T follicular helper cell (primary cell): ENCODE results near the gene KY.

Experiments
- DNase-seq: peaks from one replicate; pipeline ENCODE4 v3.0.0-alpha.2; 2020; ENCODE audit warnings: low read depth
- total RNA-seq, 2 experiments: gene quantifications; one replicate each; lab custom pipeline; 2026; lab: John Stamatoyannopoulos, UW

The KY gene, protein sequence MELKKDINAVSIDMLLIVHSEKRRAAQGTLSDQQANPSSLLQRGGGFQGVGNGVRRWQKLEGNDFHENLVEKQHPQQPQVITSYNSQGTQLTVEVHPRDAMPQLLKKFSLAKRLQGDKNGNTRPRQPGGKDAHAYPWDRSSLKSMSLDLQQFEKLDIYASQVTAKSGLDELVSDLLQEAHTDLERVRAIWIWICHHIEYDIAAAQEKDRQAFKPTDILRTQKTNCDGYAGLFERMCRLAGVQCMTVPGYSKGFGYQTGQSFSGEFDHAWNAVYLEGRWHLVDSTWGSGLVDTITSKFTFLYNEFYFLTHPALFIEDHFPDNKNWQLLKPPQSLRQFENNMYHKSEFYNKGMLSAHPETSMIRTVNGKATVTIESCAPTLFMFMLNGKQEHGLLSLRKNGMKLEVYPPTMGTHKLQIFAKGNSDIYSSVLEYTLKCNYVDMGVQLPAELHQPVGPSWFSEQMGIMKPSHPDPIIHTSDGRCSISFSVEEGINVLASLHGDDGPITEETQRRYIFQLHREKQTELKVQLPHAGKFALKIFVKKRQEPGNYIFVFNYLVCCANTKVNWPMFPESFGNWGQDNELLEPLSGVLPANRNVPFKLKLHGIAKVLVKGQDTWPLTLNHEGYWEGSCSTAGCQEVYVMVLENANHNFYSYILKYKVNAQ
- 0 to 0.04 reads per million in 2 experiments for total RNA-seq

DNA sequence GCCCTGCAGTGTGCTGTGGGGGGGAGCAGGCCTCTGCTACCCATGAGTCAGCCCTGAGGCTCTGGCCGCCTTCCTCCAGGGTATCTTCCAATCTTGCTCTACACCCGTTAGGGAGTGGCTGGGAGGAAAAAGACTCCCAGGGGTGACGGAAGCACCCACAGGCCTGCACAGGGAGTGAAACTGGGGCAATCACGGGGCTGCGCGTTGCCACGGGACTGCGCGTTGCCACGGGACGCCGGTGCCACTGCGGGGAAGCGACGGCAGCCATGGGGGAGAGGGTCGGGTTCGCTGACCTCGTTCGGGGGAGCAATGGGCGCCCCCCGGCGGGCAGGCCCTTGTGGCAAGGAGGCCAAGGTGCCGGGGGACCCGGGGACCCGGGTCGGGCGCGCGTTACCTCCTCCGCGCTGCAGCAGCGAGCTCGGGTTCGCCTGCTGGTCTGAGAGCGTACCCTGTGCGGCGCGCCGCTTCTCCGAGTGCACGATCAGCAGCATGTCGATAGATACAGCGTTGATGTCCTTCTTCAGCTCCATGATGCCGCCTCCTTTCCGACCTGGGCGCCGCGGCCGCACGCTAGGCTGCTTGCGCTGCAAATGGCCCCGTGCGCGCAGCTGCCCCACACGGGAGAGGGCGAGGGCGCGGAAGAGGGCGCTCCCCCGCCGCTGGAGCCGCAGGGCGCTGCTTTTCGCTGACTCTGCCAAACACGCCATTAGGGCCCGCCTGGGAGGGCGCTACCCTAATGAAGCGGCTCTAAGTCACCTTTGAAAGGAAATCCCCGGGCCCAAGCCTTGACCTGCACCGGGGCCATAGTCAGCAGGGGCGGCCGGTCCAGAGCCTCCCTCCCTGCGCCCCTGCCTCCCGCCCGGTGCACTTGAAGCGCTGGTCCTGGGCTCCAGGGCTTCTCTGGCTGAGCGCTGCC, at the start of gene KY:
Gene KY, minus strand, starts transcription at position 592 of the 916 bp plus-strand sequence. Its CDS starts 62 bp downstream, at position 530.
- no peak for DNase-seq

DNA sequence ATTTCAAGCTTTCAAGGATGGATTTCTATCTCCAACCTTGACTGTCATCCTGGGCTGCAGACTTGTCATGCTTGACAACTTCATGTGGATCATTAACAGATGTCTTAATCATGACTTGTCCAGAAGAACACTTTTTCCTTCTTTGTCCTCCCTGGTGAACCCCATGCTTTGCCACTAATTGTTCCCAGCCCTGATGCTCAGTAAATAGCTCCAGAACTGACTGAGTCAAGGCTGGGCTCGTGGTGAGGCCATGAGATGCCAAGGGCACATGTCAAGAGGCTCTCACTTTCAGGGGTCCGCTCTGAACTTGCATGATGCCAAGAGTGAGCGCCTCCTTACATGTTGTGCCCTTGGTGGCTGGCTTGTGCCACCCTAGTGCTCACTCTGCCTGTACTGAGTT, 48.9 kb upstream of the KY start:
- DNase-seq = no peak

DNA sequence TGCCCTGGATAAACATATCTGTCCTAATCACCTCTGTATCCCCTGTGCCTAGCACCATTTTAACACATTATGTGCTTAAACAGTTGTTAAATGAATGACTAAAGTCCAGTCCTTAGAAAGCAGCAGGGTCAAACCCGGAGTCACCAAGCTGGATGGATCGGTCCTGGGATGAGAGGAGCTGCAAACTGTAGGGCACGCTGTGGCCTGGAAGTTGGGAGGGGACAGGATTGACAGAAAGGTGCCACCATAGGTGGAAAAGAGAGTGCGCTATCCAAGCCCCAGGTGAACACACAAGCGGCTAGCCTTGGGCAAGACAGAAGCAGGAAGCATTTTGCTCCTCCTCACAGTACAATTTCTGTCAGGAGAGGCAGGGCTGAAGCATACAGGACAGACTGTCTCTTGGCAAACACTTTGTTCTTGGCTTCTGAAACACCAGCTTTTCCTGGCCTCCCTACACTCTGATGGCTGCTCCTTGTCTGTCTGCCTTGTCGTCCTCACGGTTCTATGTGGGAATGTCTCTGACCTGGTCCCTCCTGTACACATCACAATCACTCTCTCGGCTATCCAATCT, 48.4 kb upstream of the KY start:
- DNase-seq = no peak

DNA sequence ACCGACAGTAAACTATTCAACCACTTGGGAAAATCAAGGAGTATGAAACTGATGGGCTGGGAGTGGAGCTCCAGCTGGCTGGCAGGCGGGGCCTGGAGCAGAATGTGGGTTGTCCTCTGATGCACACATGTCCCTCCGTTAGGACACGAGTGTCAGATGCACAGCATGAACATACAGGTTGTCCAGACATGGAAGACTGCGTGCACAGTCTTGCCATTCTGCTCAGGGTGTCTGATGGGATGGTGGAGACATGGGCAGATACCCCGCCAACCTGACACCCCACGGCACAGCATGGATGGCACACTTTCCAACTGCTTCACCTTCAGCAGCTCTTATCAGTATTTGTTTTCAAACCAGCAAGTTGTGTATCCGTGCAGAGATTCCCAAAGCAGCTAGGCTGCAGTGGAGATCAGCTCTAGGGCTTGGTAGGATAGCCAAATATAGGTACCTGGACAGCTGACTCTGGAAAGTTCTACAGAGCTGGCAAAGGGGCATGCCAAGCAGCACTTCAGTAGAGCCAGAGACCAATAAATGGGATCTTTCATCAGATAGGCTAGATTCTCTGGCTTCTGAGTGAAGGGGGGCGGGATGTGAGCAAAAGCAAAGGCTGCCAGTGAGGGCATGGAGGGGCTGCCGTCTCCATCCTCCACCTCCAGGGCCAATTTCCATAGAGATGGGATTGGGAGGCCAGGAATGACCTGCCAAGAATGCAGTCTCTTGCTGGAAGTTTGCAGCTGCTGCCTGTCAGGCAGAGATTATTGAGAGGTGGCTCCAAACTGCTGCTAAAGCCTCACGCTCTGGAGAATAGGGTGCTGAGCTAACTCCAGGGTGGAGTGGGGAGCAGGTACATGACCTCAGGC, 47.2 kb upstream of the KY start:
- no peak for DNase-seq

DNA sequence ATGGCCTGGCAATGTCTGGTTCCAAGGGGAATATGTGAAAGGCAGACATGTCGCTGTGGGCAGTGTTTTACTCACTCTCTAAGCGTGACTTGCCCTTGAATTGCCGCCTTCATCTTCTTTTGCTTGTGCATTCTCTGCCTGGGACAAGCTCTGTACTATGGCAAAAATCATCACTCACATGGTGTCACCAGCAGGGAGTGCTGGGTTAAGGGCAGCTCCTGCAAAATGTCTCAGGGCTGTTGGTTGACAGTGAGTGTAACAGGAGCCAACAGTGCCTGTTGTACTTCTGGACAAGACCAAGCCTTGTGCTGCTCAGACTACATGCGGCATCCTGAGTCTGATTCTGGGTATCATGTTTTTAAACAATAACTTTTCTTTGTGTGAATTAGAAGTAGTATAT, 45.3 kb upstream of the KY start:
- DNase-seq = no peak

DNA sequence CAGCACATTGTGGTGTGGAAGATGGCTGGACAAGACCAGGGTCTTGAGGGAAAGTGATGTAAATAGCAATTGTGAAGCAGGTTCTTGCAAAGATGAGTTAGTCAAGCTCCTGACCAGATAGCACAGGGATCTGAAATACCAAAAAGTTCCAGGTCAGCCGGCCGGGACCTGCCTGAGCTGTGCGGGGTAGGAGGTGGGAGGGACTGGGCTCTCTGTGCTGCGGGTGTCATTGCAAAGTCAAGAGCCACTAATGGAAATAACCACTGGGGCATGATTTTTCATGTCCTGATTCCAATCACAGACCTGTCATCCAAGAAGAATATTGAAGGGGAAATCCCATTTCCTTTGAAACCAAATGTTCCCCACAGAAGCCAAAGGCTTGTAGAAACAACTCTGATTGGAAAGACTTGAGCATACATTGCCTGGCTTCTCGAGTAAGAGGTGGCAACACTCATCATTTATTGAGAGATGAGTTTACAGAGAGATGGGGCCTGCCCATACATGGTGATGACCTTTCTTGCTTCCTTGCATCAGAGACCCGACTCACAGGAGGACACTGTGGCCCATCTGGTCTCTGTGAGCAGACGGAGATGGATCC, 44.2 kb upstream of the KY start:
- no peak for DNase-seq

DNA sequence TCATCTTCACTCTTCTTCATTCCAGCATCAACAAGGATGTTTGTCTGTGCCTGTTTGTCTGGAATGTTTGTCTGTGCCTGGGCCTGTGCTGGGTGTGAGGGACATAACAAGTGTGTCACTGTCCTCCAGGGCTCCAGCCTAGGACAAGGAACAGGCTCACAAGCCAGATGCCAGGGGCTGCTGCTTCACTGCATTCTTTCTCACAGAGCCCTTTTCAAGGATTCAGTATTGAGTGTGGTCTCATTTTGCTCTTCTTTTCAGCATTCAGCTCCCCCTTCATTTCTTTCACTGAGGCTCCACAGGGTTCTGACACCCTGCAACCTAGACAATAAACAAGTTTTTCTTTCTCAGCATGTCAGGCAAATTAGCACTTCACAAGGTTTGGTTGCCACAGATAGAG, 43.6 kb upstream of the KY start:
- DNase-seq = no peak

DNA sequence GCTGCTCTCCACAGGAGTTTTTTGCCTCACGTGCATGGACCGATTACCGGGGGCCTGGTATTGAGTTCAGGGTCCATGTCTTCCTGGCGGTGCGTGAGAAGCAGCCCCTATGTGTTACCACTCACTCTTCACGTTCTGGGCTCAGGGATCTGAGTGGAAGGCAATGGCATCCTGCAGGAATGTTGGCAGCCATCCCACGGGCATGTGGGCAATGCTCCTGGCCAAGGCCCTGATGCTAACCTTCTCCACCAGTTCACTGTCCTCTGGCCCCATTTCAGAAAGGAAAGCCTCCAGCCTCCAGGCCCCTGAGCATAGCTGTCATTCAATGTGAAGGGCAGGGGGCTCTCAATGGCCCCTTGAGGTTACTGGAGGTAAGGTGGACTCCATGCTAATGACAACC, 43.0 kb upstream of the KY start:
- DNase-seq = no peak

DNA sequence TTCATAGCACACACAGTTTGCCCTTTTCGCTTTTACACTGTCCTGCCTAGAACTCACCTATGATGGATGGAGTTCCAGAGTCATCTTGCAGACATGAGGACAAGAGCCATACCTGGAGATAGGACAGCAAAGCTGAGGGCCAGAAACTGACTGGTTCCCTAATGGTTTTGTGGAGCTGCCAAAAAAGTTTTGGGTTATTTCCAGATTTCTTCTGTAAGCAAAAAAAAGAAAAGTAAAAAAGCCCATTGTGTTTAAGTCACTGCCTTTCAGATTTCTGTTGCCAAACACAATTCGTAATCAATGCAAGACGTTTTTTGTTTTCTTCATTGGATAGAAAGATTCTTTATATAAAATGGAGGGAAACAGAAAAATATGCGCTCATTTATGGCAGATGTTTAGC, 42.4 kb upstream of the KY start:
- no peak for DNase-seq

DNA sequence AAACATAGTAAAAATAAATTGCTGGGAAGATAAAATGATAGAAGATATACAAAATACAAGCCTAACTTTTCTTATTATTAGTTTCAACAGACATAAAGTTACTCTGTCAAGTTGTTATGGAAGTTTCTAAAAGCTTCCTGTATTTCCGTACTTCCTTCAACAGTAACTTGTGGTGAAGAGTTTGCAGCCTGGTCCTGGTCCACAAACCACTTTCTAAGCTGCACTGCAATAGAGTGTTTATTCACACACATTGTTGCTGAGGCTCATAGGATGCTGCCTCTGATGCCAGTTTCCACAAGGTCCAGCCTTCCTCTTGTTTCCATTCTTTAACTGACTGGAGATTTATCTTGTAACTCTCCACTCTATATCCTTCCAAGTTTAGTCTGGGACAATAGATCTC, 39.4 kb upstream of the KY start:
- DNase-seq = no peak

DNA sequence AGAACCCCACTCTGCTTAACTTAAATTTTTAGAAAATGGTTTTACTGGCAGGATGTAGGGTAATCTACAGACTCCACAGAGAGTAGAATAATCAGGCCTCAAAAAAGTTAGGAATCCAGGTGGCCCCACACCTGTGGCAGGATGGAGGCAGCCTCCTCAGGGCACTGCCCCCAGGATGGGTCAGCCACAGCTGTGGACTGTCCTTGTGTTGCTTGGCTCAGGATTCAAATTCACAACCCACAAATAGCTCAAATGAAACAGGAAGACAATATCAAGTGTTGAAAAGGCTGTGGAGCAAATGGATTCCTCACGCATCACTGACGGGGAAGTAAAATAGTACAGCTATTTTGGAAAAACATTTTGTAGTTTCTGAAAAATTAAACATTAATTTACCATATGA, 36.8 kb upstream of the KY start:
- no peak for DNase-seq

DNA sequence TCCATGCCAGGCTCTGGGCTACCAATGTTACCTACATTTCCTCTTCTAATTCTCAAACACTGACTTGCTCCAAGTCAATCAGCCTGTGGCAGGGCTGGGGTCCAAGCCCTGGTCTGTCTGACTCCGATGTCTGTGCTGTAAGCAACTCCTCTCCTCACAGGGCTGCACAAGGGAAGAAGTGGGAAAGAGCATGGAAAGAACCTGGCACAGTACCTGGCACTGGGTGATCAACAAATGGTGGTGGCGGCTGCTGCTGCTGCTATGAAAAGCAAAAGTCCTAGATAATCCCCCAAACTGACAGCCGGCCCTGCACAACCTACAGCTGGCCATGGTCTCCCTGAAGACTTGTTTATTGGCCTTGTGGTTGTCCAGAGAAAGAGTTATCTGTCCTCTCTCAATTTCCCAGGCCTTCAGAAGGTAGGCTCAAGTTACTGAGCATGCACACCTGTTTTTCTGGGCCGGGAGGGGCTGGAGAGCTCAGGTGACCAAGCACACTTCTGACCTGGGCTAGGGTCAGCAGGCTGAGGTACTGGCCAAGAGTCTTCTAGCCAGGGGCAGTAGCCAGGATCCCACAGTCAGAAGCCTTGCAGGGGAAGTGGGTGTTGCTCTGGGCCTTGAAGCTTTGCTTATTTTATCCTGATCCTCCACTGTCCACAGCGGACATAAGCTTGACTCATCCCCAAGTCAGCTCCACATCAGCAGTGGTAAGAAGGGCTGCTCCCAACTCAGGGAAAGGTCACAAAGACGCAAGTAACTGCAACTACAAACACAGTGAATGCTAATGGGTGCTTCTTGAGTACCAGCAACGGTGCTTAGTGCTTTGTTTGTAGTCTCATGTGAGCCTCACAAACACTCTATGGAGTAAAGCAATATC, 35.3 kb upstream of the KY start:
- no peak for DNase-seq

DNA sequence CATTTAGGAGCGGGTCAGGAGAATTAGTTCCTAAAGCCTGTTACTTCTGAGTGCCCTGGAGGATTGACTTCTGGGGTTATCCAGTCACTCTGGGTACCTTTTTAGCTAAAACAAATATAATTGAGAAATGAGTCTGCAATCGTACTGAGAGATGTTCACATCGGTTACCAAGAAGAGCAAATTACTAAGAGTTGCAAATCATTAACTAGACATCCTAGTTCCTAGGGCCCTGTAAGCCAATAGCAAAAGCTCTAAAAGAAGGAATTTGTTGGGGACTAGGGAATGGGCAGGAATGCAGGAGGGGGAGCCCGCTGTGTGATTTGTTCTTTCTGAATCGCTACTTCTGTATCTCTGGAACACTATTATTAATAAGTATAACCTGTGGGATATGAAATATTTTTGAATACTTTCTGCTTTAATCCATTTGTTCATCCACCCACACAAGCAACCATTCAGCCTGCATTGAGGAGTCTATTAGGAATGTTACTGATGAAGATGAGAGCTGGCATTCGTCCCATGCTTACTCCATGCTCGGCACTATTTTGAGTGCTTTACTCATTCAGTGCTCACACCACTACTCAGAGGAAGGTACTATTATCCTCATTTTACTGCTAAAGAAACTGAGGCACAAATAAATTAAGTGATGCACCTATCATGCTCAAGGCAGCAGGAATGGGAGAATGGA, 31.5 kb upstream of the KY start:
- DNase-seq = no peak

DNA sequence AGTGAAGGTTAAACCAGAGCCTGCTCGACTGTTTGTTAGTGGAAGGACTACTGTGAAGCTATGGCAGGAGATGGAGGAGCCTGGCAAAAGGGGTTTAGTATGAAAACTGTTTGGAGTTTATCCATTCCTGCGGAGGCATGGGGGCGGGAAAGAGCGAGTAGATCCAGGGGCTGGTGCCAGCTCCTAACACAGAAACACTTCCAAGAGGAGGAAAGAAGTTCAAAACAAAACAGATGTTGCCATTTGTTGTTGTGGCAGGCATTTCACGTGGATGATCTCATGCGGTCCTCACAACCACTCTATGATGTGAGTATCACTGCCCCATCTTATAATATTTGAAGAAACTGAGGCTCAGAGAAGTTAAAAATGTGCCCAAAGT, 30.7 kb upstream of the KY start:
- no peak for DNase-seq

DNA sequence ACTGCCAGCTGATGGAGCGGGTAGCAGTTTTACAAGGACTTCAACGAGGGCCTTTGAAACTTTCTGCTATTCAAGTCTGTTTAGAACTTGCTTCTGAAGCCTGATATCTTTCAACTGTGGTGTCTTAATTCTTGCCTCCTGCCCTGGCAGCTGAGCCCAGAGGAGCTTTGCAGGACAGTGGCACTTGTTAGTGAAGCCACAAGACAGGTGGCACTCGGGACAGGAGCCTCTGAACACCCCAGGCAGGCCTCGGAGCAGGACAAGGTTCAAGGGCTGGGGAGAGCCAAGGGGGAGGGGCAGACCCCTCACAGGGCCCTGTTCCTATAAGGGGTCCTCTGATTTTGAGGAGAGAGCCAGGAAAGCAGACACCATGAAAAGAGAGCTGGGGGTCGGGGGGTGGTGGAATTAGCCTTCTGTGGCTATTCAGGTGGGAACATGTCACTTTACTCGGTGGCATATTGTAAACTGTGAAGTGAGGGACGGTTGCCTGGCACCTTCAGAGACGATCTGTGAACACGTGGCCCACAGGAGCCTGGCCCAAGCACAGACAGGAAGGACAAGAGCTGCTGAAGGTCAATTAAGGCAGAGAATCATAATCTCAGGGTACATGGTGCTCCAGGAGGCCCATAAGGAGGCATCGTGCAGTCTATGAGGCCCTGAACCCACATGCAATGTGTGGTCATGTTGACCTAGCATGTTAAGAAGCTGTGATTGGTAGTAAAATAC, 30.1 kb upstream of the KY start:
- DNase-seq = no peak

DNA sequence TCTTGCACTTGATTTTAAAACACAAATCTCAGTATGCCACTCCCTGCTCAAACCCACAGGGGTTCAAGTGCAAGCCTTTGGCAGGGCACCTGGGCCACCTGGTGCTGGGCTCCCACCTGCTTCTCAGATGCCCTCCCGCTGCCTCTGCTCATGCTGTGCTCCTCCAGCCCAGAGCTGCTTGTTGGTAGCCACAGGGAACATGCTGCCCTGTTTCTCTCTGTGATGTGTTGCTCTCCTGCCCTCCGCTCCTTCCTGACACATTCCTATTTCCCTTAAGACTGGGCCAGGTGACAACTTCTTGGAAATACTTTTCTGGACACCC, 27.1 kb upstream of the KY start:
- DNase-seq = no peak

DNA sequence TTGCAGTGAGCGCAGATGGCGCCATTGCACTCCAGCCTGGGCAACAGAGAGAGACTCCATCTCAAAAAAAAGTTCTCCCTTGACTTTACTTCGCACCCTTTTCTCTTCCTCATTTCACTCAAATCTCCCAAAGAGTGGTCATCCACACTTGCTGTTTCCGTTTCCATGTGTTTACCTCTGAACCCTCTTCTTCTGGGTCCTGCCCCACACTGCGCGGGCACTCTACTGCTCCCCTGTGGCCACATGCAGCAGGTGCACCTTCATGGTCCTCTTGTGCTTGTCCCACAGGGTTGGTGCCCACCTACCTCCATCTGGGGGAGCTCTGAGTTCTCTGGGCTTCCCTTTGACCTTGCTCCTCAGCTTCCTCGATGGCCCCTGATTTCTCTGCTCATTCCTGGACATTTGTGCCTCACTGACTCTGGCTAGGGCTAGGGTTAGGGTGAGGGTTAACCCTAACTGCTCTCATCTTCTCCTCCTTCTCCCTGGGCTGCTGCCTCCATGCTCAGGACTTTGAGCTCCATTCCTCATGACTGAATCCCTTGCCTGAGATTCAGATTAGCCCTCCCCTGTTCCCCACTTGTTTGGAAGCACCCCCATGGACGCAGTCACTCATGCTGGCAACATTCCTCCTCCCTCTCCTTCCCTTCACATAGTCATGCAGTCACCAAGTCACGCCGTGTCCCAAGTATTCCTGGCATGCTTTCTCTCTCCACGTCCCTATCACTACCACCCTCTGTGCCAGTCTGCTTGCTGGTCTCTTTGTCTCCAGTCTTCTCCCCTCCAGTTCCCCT, 26.6 kb upstream of the KY start:
- no peak for DNase-seq

DNA sequence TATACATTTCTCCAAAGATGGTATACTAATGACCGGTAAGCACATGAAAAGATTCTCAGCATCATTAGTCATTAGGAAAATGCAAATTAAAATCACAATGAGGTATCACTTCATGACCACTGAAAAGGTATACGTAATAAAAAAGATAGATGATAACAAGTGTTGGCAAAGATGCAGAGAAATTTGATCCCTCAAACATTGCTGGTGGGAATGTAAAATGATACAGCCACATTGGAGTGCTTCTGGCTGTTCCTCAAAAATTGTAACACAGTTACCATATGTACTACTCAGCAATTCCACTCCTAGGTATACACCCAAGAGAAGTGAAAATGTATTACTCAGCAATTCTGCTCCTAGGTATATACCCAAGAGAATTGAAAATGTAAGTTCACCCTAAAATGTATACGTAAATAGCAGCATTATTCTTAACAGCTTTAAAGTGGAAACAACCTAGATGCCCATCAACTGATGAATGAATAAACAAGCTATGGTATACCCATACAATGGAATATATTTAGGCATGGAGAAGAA, 25.0 kb upstream of the KY start:
- no peak for DNase-seq
